Activated effector memory CD4-positive, alpha-beta T cell treated with Interleukin-2 at 50 U/mL for 16 hours (primary cell): ENCODE data around the gene CUX1.
"Not testable (repeated sequence)": the region's sequence is repeated elsewhere in the genome, so short reads cannot be mapped to it uniquely, and the experiment has no call there.

Experiments used
- DNase-seq: peaks from one replicate; pipeline ENCODE4 v3.0.0-alpha.2; 2020

CUX1 gene

DNA sequence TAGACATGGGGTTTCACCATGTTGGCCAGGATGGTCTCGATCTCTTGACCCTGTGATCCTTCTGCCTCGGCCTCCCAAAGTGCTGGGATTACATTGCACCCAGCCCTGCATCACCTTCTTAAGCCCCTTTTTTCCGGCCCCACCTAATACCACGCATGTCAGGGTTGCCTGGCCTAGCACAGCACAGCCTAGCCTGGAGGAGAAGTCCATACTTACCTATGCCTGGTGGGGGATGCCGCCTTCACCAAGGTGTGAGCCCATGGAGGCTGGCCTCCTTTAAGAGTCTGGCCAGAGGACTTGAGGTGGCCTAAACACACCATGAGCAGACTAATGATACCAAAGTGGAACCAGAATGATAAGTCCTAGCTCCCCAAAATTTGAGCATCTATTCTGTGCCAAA, 22.0 kb upstream of the CUX1 start:
- no peak for DNase-seq

DNA sequence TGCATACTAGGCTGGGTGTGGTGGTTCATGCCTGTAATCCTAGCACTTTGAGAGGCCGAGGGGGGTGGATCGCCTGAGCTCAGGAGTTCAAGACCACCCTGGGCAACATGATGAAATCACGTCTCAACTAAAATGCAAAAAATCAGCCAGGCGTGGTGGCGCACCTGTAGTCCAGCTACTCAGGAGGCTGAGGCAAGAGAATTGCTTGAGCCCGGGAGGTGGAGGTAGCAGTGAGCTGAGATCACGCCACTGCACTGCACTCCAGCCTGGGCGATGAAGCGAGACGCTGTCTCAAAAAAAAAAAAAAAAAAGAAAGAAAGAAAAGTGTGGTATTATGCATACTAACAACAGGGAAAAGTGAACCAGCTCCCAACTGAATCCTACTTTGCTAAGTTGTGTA, 19.3 kb upstream of the CUX1 start:
- not testable (repeated sequence) for DNase-seq

DNA sequence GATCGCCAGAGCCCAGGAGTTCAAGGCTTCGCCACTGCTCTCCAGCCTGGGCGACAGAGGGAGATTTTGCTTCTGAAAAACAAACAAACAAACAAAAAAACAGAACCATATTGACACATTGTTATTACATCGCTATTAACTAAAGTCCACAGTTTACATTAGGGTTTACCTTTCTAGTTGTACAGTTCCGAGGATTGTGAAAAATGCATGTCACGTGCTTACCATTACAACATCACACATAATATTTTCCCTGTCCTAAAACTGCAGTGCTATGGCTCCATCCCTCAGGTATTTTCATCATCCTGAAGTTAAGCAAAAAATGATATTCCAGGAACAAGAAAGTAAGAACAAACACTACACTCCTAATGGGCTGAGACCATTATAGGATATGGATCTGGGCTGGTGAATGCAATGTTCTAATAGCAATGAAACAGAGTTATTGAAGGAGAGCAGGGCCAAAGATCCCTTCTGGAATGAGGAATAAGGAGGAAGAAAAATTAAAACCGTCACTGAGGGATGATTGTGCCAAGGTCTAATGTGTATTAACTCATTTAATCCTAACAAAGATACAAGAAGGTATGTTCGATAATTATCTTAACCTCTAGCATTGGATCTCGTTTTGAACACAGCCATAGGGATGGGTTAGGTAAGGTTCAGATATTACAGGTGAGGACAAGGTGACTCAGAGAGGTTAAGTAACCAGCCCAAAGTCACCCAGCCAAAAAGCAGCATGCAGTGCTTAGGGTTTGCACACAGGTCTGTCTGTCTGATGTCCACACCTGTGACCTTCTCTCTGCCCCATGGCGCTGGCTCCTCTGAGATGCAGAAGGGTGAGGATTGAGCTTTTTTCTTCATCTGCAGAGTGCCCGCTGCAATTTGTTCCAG, 14.0 kb upstream of the CUX1 start:
- no peak for DNase-seq

DNA sequence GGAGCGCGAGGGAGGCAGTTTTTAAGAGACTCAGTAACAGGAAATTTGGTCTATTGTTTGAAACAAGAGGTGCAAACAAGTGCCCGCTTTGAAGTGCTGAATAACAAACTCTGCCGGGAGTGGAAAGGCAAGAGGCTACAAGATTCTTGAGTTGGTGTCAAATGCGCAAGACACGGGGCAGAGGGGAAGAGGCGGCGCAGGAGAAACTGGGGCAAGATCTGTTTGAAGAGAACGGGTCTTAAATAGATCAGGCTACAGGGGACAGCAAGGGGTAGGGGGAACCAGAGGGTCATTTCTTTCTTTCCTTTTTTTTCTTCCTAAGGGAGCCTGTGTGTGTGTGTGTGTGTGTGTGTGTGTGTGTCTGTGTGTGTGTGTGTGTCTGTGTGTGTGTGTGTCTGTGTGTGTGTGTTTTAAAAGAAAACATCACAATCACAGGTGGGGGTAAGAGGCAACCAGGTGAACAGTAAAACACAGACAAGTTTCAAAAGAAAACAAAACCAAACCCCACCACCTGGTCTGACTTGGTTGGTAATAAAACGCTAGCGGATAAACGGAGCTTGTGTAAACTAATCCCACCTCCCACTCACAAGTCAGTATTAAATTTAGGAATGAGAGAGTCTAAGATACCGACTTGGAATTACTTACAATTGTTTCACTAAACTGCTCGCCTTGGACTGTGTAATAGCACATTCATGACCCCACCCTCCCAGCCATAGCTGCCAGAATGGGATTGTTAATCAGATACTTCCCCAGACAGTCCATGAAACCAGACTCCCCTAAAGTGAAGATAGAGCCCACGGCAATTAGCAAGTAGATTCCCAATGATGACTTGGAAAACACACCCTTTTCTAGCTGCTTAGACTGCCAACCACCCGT, 13.1 kb upstream of the CUX1 start:
- no peak for DNase-seq

DNA sequence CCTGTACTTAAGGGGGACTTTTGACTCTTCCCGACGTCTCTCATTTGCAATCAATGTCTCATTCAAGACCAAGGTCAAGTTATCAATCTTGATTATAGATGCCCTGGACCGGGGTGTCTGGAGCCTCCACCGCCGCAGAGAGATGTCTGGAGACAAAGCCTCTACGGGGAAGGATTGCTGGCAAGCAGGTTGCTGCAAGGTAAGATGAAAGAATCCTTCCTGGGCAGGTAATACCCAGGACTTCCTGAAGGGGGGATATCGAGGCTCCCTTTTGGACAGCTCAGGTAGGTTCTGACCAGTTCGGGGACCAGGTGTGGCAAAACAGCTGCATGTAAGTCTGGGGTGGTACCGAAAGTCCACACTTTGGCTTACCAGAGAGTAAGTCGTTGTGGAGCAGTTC, 12.5 kb upstream of the CUX1 start:
- no peak for DNase-seq

DNA sequence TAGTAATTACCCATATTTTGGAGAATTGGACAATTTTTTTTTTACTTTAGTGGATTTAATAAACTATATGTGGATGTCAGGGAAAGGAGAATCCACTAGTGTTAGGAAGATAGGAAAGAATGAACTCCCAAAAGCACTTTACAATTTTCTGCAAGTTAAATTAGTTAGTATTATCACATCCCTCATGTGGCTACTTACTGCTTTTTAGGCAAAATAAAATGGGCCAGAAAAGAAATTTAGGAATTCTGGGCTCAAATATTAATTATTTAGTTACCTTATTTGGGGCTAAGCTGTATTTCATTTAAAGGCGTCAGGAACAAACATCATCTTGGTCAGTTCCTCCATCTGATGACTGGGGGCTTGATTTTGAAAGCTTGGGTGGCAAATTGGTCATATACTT, 4.8 kb upstream of the CUX1 start:
- no peak for DNase-seq

DNA sequence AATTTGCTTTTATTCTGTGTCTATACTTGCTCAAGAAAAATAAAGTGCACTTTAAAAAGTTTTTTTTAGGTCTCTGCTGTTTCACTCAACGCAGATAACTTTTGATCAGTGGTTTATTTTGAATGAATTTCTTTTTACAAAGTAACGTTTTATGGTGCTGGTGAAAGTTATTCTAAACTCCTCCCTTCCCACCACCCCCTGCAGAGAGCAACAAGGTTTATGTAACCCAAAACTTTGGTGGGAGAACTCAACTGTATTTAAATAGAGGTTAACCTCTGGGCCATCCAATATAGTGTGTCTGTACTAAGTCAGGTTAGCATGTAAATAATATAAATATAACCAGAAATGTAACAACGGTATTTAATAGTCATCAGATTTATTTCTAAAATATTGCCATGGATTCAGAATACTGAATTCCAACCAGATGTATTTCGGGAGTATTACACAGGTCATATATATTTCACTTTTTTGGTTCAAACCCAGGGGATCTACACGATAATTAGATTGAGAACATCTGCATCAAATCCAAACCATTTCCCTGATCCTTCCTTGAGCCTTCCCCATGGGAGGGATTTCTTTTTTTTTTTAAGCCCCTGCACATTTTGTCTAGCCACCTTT, 3.9 kb upstream of the CUX1 start:
- DNase-seq = no peak

DNA sequence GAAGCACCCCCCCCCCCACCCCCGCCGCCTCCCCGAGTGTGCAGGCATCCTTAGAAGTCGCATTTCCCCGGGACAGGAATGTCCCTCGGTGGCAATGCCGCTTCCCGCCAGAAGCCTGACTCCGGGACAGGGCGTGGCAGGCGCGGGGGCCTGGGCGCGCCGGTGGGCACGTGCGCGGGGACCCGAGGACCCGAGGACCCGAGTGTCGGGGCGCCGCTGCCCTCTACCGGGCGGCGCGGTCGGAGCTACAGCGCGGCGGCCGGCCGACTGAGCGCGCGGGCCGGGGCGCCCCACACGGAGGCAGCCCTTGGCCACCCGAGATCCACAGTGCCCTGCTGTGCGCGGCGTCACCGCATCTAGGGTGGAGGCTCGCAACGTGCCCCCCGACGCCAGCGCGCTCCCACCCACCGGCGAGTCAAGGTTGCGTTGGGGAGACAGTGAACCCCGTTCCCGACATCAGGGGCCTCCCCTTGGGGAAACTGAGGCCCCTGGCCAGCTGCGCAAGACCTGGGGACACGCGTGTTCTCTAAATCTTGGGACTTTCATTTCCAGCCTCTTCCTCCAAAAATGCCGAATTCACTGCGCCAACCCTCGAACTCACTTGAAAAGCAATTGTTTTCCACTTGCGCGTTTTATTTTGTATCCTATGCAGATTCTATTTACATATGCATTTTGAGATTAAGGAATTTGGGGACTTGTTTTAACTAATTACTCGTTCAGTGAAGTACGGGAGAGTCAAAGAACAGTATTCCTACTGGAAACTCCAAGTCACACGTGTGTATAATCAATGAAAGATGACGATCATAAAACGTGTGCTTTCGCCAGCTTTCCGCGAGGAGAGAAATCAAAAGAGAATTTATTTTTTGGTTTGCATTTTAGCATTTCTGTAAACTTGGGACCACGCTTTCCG, 3.1 kb upstream of the CUX1 start:
- DNase-seq = peak; percentile 32

DNA sequence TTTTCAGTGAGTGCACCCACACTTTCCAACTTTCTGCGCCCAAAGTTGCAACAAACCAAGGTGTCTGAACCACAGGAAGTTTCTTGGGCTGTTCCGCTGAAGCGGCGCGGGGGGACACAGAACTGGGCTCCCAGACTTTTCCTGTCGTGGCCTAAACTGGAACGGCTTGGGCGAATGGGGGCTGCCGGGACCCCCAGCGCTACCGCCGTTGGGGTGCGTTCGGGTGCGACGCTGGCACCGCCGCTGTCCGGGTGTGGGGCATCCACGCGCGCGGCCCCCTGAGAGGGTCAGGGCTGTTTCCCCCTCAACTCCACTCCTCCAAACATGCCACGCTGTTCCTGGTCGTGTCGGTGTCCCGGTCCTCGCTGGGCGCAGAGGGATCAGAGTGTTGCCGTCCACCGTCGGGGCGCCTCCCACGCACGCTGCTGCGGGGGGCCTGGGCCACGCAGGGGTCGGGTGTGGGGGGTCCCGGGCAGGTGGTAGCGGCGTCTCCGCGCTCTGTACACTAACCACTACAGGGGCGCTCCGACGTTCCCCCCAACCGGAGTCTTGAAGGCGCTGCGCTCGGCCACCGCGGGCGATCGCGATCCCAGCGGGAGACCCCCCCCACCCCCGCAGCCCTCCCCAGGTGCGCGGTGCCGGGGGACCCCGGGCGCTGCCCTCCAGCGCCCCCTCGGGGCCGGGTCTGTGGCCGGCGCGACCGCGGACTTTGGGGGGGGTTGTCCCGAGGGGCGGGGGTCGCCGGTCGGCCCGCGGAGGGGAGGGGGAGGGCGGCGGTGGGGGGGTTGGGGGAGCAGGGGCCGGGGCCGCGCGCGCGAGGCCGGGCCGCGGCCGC, 2.2 kb upstream of the CUX1 start:
- DNase-seq = peak; percentile 57

DNA sequence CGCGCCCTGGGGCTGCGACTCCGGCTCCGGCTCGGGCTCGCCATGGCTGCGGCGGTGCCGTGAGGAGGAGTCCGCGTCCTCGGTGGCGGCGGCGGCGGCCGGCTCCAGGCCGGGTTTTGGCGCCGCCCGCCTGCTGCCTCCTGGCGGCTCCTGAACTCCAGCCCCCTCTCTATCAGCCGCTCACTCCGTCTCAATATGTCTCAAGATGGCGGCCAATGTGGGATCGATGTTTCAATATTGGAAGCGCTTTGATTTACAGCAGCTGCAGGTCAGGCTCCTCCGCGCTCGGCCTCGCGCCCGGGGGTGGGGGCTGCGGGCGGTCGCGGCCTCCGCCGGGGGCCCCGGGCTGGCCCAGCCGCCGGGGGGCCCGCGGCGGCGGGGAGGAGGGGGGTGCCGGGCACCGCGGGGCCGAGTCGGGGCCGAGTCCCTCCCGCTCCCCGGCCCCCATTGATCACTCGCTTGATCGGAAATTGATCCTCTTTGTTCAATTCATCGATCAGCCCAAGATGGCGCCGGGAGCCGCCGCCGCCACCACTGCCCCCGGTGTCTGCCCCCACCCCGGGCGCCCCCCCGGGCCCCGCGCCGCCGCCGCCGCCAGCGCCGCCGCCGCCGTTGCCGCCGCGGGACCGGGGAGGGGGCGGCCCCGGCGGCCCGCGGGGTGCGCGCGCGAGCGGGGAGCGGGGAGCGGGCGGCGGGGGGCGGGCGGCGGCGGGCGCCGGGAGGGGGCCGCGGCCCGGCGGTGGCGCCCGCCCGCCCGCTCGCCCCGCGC, 1.4 kb upstream of the CUX1 start:
- peak; percentile 61 for DNase-seq

DNA sequence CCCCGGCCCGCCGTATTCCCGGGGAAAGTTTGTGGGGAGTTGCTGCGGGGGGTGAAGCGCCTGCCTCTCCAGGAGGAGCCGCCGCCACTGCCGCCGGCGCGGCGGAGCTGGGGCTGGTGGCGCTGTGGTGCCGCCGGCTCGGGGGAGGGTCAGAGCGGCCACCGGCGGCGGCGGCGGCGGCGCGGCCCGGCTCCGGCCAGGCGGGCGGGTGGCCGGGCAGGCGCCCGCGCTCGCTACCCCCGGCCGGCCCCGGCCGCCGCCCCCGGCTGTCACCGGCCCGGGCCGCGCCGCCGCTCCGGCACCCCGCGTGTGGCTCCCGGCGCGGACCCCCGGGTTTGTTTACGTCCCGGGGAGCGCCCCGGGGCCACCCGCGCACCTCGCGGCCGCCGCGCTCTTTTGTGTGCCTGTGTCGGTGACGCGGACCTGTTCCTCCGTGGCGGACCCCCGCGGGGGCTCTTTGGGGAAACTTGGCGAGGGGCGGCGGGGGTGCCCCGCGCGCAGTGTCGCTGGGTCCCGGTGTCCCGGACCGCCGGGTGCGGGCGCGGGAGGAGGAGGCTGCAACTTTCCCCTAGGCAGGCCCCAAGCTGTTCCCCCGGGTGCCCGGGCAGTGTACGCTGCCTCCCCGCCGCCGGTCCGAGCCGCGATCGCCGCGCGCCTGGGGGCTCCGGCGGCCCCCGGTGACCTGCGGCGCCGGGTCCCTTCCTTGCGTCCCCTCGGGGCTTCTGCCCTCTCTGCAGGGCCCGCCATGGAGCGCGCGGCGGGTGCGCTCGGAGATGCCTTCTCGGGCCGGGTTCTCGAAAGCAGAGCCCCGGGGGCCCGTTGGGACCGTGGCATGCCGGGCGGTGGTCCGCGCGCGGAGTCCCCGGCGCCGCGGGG, 593 bp upstream of the CUX1 start:
- DNase-seq = no peak

DNA sequence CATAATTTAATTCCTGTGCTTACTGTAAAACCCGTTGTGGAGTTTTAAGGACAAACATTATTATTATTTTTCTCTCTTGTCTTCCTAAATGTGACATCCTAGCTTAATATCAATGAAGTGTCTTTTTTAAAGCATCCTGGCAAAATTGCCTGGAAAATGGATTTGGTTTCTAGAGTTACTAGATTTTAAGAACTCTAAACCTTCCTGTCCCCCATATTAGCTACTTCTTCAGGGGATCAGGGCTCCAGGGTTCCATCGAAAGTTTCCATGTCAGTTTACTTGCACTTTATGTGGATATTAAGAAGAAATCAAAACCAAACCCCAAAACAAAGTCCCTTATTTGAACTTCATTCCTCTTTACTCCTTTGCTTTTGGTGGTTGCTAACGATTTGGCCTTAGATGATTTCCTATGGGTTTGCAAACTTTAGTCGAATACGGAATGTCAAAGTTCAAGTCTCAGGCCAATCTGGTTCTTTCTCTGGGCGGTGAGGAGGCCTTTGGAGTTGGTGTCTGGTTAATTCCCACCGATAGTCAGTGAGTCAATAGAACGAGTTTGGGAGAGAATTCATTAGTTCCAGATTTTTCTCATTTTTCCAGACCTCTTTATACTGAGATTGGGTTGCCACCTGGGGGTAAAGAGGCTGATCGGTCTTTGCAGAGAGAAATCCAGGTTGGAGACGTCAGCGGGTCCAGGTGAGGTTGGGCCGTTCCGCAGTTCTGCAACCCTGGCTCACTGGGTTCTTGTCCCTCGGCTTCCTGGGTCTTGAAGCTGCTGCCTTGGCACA, 1.1 kb downstream of the CUX1 start:
- no peak for DNase-seq

DNA sequence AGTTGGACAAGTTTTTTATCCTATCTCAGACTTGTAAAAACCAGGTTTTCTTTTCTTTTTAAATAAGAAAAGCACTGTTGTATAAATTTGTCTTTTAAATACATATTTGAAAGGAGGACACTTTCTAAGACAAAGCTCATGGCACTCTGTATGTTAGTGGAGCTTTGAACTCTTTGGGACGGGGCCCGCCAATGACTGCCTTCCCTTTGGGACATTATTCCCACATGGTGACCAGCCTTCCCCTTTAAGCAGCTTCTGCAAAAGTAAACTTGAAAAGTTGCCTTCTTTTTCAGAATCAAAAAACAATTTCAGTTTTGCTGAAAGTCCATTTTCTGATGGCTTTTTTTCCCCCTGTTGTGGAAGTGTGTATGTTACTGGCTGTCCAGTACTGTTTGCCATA, 1.8 kb downstream of the CUX1 start:
- DNase-seq = no peak

DNA sequence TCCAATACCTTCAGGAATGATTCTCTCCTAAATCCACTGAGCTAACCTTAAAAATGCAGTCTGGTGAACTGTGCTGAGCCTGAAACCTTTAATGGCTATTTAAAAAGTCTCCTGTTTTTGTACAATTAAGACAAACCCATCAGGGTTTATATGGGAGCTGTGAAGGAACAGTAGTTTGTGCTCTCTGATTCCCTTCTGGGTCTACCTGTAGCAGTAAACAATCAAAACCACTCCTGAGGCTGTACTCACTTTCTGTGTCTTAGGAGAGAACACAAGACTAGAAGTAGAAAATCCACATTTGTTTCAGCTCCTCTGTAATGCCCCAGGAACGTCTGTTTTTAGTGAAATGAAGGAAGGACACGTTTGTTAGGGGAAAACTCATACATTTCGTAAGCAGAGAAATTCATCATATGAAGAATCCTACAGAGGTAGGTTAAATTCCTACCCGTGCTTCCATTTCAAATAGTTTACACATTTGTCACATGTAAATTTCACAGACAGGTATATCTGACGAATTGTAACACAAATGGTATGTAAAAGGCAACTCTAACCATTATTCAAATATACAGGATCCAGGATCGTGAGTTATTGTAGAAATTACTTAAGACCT, 2.6 kb downstream of the CUX1 start:
- DNase-seq = no peak

DNA sequence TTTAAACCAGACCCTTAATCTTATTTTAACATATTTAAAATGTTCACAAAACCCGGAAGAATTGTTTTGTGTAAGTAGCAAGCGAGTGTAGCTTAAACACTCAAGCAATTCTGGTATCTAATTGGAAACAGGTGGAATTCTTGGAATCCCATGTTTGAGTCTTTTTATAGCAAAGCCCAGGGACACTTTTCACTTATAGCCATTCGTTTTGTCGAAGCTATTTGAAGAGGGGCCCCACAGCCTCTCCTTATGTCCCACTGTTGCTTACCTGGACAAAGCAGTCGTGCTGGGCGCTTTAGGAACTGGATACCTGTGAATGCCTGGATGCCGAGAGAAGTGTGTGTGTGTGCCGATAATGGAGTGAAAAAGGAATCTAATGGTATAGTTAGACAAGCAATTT, 3.3 kb downstream of the CUX1 start:
- DNase-seq = no peak

DNA sequence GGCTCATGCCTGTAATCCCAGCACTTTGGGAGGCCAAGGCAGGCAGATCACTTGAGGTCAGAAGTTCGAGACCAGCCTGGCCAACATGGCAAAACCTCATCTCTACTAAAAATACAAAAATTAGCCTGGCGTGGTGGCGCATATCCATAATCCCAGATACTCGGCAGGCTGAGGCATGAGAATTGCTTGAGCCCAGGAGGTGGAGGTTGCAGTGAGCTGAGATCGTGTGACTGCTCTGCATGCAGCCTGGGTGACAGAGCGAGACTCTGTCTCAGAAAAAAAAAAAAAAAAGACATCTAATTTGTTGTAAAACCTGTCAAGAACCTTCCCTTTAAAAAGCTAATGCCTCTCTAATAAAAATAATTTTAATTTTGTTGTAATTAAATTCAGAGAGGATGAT, 5.2 kb downstream of the CUX1 start:
- not testable (repeated sequence) for DNase-seq

DNA sequence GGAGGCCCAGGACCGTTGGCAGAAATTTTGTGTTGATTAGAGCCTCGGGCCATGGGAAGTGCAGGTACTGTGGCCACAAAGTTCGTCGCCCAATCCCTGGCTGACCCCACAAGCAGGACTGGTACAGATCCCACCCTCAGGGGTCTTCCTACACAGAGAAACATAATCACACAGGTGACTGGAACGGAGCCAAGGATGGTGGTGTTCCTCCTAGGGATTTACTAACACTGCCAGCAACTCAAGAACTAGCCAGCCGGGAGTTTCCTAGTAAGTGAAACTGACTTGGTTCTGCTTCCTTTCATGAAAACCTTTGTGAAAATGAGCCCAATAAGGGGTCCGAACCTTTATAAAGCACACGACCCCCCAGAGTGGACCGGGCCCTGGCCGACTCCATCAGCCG, 5.7 kb downstream of the CUX1 start:
- DNase-seq = no peak

DNA sequence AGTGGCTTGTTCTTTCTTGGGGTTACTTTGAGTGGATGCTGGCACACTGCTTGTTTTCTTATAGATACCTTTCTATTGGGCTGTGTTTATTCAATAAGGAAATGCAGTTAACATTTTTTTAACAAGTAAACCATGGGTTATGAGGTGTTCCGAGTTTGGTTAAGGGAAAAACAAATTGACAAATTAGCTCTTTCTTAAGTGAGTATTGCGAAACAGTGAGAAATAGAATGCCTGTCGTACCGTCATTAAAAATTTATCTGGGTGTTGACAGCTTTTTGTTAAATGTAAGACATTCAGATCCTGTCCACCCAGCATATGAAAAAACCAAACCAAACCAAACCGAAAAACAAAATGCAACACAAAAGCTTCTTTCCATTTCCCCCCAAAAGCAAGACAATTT, 6.2 kb downstream of the CUX1 start:
- DNase-seq = no peak
